Stimulated activated CD4-positive, alpha-beta T cell treated with anti-CD3 and anti-CD28 coated beads, Interleukin-1b, Interleukin-23, amount 100 ng/mL, for 4 hours (primary cell): Measurements from ENCODE around the gene ZSCAN9.

Experiments used
- DNase-seq, 2 donors: peaks; one replicate each; pipeline ENCODE4 v3.0.0-alpha.2; 2020; ENCODE audit warnings: low read depth in 2 of 2

ZSCAN9 gene

DNA sequence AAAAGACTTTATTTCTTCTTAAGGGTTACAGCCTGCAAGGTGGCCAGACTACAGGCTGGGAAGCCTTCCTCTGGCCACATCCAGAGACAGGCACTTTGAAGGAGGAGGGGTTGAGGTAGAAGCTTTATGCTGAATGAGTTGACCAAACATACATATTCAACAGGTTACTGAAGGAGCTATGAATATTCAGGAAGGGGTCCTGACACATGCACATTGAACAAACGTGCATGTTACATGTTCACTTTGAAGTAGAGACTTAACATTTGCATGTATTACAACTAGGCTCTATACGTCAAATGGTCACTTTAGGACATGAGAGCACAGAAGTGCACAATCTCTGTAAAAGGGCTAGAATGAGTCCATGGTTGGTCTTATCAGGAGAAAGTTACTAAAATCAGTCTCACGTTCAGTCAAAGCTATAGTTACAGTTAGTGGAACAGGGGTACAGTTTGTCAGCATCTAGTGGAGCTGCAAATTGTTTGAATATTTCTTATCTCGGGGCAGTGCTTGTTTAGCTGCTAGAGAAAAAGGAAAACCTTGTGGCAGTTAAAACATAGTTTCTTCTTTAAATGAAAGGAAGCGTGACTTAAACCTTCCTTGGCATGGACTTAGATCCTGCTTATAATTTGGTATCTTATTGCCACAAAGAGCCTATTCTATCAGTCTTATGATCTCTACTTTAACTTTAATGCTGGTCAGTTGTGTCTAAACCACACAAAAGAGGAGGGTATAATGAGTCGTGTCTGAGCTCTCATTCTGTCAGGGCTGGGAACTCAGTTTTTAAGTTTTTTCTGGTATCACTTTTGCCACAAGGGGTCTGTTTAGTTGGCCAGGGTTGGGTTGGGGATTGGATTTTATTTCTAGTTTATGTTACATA lies 4.6 kb upstream of the ZSCAN9 start:
- DNase-seq: no peak

- DNase-seq: no peak
Observed at GRCh38 chr6:28224131-28225055, 682 bp upstream of the ZSCAN9 start.

GRCh38 chr6:28226460-28226859 lies 1.4 kb downstream of the ZSCAN9 start:
- DNase-seq: no peak

GRCh38 chr6:28232785-28233184 lies 7.7 kb downstream of the ZSCAN9 start:
- no peak for DNase-seq

- no peak for DNase-seq
Observed at GRCh38 chr6:28235912-28236452, 10.9 kb downstream of the ZSCAN9 start.

DNA sequence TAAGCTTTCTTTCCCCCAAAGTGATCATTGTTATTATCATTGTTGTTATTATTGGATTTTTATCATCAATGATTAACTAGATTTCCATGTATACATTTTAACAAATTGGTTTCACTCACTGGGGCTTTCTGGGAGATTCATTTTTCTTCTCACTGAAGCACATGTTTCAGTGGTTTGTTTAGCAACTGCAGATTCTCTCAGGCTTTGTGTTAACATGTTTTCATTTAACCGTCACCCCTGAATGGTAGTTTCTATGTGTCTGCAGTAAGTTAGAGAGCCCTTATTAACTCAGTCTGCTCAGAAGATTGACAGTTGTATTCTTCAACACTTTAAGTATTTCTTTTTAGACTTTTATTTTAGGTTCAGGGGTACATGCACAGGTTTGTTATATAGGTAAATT lies 14.6 kb downstream of the ZSCAN9 start:
- no peak for DNase-seq

DNA sequence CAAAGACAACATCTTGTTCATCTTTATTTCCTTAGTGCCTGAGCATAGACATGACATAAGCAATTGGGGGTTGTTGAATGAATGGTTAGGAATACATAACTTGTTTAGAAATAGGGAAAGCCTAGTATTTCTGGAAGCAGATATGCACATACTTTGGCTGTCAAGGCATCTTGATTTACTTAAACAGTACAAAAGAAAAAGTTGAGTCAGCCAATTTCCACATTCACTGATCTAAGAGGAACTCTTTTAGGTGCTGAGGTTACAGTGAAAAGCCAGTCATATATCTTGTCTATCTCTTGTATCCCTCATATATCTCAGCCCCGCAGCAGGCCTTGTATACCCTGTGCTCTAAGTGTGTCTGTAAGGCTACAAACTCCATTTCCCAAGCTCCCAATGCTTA lies 15.4 kb downstream of the ZSCAN9 start:
- DNase-seq: no peak

GRCh38 chr6:28243946-28244345 lies 18.9 kb downstream of the ZSCAN9 start:
- DNase-seq: no peak

GRCh38 chr6:28245206-28245941 lies 20.3 kb downstream of the ZSCAN9 start:
- no peak for DNase-seq

DNA sequence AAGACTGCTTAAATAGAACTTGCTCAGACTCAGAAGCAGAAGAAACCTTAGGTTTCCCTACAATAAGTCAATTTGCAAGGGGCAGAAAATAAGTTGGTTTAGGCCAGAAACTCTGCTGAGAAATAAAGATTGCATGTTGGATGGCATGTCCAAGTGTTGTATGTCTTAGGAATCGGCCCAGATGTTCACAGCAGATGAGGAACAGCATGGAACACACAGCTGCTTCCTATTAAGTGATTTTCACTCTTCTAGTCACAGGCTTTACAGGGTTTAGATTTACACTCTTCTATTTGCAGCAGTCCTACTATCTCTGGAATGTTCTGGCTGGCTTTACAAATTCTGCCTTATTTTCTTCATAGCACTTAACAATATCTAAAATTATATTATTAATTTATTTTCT lies 23.8 kb downstream of the ZSCAN9 start:
- DNase-seq: no peak

- DNase-seq: no peak
Observed at GRCh38 chr6:28250747-28251146, 25.7 kb downstream of the ZSCAN9 start.

DNA sequence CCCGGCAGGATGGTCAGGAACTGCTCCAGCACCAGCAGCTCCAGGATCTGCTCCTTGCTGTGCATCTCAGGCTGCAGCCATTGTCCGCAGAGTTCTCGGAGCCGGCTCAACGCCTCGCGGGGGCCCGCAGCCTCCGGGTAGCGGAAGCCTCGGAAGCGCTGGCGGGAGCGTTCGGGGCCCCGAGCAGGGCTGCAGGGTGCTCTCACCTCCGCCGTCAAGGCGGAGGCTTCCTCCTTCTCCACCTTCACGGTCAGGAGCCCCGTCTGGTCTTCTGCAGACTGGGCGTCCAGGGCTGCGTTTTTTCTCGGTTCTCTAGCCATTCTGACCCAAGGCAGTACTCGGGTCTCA lies 26.6 kb downstream of the ZSCAN9 start:
- peak in 1 of 2 donors; percentile 8 for DNase-seq

DNA sequence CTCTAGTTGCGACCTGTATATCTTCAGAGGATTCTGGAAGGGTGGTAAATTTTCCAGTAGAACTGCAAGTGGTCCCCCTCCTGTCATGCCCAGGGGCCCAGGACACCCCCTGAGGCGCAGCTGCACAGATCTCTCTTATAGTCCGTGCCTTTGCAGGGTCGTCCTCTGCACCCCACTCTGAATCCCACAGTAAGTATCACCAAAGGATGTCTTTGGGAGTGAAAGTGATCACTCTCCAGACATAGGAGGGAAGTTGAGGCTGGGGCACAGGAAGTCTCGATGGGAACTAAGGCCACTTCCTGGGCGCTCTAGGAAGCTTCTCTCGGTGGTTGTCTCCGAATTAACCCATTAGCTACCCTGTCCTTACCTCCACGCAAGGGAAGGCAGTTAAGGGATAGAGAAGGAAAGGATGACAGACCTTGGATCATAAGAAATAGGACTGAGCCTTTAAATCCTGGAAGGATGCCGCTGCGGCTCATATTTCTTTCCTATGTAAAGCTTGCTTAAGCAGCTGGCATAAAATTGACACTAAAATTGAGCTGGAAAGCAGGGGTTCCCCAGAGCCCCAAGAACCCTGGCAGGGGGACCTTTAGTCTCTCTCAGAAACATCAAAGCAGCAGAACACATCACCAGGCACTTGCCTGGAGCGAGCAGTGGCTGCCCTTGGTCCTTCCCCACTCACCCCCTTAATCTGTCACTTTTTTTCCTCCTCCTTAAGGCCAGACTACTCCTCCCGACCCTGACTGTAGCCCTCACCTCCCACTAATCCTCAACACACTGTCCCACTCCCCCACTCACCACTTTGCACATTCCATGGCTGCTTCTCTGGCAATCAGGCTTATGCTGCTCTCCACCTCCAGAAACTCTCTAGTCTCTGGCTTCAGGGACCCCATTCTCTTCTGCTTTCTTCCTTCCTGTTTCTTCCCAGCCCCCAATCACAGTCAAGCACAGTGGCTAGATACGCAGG lies 27.2 kb downstream of the ZSCAN9 start, which contains the start of gene ZKSCAN4:
Gene ZKSCAN4, minus strand, starts transcription at position 261 of the 967 bp plus-strand sequence. CDS start 289 bp downstream, outside the sequence.
- DNase-seq: peak; percentile 63 to 81

DNA sequence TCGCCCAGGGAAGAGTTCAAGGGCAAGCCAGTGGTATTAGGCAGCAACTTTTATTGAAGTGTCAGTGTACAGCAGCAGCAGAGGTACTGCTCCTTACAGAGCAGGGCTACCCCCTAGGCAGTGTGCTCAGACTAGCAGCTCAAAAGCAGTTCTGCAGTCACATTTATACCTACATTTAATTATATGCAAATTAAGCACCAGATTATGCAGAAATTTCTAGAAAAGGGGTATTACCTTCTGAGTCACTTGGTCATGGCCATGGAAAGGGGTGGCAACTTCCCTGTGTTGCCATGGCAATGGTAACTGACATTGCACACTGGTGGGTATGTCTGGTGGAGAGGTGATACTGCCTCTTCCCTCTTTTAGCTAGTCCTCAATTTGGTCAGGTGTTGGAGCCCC lies 29.0 kb downstream of the ZSCAN9 start:
- DNase-seq: no peak

DNA sequence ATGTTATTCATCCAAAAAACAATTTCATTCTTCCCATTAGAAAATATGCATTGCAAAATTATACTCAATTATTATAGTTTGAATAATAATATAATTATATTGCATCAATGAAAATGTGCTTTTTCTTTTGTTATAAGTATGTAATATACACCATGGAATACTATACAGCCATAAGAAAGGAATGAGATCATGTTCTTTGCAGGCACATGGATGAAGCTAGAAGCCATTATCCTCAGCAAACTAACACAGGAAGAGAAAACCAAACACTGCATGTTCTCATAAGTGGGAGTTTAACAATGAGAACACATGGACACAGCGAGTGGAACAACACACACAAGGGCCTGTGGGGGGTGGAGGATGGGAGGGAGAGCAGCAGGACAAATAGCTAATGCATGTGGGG lies 32.0 kb downstream of the ZSCAN9 start:
- DNase-seq: no peak

DNA sequence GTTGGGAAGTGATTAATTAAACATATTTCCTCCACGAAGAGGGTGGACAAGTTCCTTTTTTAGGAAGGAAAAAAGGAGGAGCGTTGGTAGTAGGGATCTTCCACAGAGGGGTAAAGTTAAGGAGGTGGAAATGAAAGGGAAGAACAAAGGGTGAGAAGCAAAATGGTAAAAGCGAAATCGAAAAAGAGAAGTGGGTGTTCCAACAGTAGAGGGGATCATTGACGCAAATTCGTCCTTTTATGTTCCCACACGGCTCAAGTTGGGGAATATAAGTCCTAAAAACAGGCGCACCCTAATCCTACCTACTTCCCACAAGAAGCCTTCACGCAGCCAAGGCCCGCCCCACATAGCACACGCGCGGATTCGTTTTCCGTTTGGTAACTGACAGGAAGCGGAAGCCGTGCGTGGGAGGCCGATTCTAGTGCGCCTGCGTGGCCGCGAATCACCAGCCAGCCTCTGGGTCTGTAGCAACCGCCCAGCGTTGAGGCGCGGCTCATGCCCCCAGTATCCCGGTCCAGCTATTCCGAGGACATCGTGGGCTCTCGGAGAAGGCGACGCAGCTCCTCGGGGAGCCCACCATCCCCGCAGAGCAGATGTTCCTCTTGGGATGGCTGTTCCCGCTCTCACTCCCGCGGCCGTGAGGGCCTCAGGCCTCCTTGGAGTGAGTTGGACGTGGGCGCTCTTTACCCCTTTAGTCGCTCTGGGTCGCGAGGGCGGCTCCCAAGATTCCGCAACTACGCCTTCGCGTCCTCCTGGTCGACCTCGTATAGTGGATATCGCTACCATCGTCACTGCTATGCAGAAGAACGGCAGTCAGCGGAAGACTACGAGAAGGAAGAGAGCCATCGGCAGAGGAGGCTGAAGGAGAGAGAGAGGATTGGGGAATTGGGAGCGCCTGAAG lies 34.1 kb downstream of the ZSCAN9 start, which contains the start of gene NKAPL:
Gene NKAPL, plus strand, starts transcription at position 421 of the 901 bp plus-strand sequence. Its CDS starts 75 bp downstream, at position 496.
- peak; percentile 50 to 61 for DNase-seq

DNA sequence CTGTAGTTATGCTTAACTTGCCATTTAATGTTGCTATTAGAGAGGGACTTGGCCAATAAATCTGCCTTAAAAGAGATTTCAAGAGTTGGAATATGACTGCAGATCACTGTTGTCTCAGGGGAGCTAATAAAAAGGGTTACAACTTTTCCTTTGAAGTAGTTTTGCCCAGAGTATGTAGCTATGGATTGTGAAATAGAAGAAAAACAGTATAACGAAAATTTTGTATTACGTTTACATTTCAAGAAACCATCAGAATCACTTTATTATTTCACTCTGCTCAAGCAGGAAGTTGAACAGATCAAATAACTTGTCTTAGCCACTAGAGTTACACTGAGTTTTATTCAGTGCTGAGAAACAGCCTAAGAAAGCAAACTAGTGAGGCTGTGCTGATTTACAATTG lies 38.8 kb downstream of the ZSCAN9 start:
- no peak for DNase-seq

DNA sequence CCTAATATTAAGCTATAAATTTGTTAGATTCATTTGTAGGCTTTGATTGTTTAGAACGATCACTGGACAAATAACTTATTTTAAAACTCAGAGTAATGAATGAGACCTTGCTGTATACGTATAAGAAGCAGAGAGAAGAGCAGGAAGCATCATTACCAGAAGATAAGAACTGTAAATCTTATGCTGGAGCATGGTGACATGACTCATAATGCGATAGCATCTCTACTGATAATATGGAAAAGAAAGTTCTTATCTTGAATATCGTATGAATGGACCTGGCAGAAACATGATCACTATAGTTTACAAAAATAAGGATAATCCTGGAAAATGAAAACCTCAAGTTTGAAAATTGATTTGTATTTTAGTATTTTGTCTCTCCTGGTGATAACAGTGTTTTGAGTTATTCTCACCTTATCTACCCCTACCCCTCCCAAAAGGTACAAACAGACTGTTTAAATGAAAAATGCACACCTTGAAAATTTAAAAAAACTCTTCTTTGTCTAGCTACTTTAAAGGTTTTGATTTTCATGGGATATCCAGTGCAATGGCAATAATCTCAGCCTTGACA lies 39.8 kb downstream of the ZSCAN9 start:
- no peak for DNase-seq

- DNase-seq: no peak
Observed at GRCh38 chr6:28266563-28266961, 41.5 kb downstream of the ZSCAN9 start.
